Calu3 (cell line): ENCODE data around the gene OR8B3. TPM values are rescaled to one million over a fixed set of nuclear protein-coding genes. Genes with fewer than 3 reads are reported as not detected.

Experiments used
- BruUV-seq: library from RNA; stranded (reverse); fragments of 400-500 nt; replicated peaks from 2 replicates; lab custom pipeline; 2021; lab: Mats Ljungman, UMichigan
- CTCF ChIA-PET: fragments of 300-600 bp; sonication (Branson Sonifier 250); formaldehyde crosslinking; loops from one replicate; lab custom pipeline; 2022; ENCODE audit warnings: antibody characterized with exemption; lab: Charles Lee
- DNase-seq: peaks from one replicate; pipeline ENCODE4 v3.0.0; 2022
- H3K27ac Mint-ChIP-seq: one replicate; pipeline ENCODE4 v1.8.0; 2022; ENCODE audit warnings: mixed read lengths; ENCODE audit not compliant: unreplicated experiment
- H3K27me3 Mint-ChIP-seq: one replicate; pipeline ENCODE4 v1.8.0; 2022; ENCODE audit warnings: mixed read lengths; ENCODE audit not compliant: unreplicated experiment
- H3K36me3 Mint-ChIP-seq: one replicate; pipeline ENCODE4 v1.8.0; 2022; ENCODE audit warnings: mild to moderate bottlenecking, moderate library complexity, mixed read lengths; ENCODE audit not compliant: insufficient read depth, unreplicated experiment
- H3K4me1 Mint-ChIP-seq: one replicate; pipeline ENCODE4 v1.8.0; 2022; ENCODE audit warnings: mild to moderate bottlenecking, low read depth, mixed read lengths; ENCODE audit not compliant: unreplicated experiment
- H3K4me3 Mint-ChIP-seq: one replicate; pipeline ENCODE4 v1.8.0; 2022; ENCODE audit warnings: mild to moderate bottlenecking, low read depth, moderate library complexity, mixed read lengths; ENCODE audit not compliant: unreplicated experiment
- H3K9me3 Mint-ChIP-seq: one replicate; pipeline ENCODE4 v1.8.0; 2022; ENCODE audit warnings: low read depth, mixed read lengths; ENCODE audit not compliant: unreplicated experiment
- intact Hi-C: fragments of 100-400 bp; cut with micrococcal nuclease; formaldehyde crosslinking; loops from one replicate; pipeline ENCODE4 v1.10.0; 2022; ENCODE audit not compliant: unreplicated experiment
- total RNA-seq: library from RNA; stranded (reverse); gene quantifications from 2 replicates; pipeline ENCODE4 v1.2.3, GENCODE V29; 2022
- TF ChIP-seq, protein P1 (sequence below): fragments of 200-600 bp; IDR thresholded peaks from one replicate; pipeline ENCODE4 v1.8.0; 2022; ENCODE audit warnings: antibody characterized with exemption; ENCODE audit not compliant: unreplicated experiment

OR8B3 gene
- total RNA-seq, 1 experiment from 2014 or later: not detected

DNA sequence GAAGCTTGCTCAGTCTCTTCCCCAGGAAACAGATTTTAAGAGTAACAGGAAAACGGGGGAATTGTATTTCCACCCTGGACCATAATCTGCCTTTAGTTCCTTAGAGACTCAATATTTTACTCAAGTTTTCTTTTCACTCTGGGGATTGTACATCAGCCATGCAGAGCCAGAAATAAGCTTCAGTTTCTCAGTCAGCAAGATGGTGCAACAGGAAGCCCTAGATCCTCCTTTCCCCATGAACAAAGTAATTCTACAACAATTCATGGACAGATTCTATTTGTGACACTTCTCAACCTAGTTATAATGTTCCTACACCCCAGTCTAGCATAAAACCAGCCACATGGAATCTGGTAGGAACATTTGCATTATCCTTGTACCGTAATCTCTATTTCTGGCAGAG, 39.3 kb downstream of the OR8B3 start:
- Mint-ChIP-seq H3K36me3 (no peaks in the 10 kb centered on the region), H3K4me1 (no peaks in the 10 kb centered on the region), H3K9me3 (no peaks in the 10 kb centered on the region), H3K27me3 (no peaks in the 10 kb centered on the region), H3K4me3 (no peak overlapping the region), H3K27ac (no peak overlapping the region)
- intact Hi-C loops: no loop called here
- DNase-seq: no peak
- CTCF ChIA-PET: no interaction called here
- BruUV-seq: no TSS peak
- TF ChIP-seq, protein P1, sequence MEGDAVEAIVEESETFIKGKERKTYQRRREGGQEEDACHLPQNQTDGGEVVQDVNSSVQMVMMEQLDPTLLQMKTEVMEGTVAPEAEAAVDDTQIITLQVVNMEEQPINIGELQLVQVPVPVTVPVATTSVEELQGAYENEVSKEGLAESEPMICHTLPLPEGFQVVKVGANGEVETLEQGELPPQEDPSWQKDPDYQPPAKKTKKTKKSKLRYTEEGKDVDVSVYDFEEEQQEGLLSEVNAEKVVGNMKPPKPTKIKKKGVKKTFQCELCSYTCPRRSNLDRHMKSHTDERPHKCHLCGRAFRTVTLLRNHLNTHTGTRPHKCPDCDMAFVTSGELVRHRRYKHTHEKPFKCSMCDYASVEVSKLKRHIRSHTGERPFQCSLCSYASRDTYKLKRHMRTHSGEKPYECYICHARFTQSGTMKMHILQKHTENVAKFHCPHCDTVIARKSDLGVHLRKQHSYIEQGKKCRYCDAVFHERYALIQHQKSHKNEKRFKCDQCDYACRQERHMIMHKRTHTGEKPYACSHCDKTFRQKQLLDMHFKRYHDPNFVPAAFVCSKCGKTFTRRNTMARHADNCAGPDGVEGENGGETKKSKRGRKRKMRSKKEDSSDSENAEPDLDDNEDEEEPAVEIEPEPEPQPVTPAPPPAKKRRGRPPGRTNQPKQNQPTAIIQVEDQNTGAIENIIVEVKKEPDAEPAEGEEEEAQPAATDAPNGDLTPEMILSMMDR: no peak

DNA sequence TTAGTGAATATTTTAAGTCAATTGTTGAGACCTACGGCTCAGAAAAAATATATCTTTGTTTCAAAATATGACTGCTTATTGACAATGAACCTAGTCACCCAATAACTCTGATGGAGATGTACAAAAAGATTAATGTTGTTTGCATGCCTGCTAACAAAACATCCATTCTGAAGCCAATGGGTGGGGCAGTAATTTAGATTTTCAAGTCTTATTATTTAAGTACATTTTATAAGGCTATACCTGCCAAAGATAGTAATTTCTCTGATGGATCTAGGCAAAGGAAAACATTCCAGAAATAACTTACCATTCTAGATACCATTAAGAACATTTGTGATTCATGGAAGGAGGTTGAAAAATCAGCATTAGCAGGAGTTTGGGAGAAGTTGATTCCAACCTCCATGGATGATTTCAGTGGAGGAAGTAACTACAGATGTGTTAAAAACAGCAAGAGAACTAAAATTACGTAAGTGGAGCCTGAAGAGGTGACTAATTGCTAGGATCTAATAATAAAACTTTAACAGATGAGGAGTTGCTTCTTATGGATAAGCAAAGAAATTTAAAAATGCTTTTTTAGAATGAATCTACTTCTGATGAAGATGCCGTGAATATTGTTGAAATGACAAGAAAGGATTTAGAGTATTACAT, 52.4 kb downstream of the OR8B3 start:
- H3K4me3 Mint-ChIP-seq: no peak overlapping the region
- H3K4me1 Mint-ChIP-seq: no peaks in the 10 kb centered on the region
- intact Hi-C loops: no loop called here
- no peak overlapping the region for H3K27ac Mint-ChIP-seq
- no peaks in the 10 kb centered on the region for H3K27me3 Mint-ChIP-seq
- no peaks in the 10 kb centered on the region for H3K36me3 Mint-ChIP-seq
- BruUV-seq: no TSS peak
- CTCF ChIA-PET: no interaction called here
- no peak for DNase-seq
- H3K9me3 Mint-ChIP-seq: peaks cover 2% of the 10 kb centered on the region
- TF ChIP-seq, protein P1: no peak

Other genes with a start within 250 kb of the OR8B3 start
- not detected in 2 replicates for gene OR10D3, start 215.7 kb downstream of the OR8B3 start, total RNA-seq
- gene OR8G1, start 157.9 kb downstream of the OR8B3 start, total RNA-seq: not detected in 2 replicates
- not detected in 2 replicates for gene OR8G5, start 142.6 kb downstream of the OR8B3 start, total RNA-seq
- not detected in 2 replicates for gene OR8D1, start 85.1 kb downstream of the OR8B3 start, total RNA-seq
- gene OR8D2, start 78.8 kb downstream of the OR8B3 start, total RNA-seq: not detected in 2 replicates
- gene OR8B2, start 14.5 kb downstream of the OR8B3 start, total RNA-seq: not detected in 2 replicates
- not detected in 2 replicates for gene OR8B4, start 25.8 kb upstream of the OR8B3 start, total RNA-seq
- gene OR8B8, start 46.7 kb upstream of the OR8B3 start, total RNA-seq: not detected in 2 replicates
- gene OR8B12, start 144.6 kb upstream of the OR8B3 start, total RNA-seq: not detected in 2 replicates
- not detected in 2 replicates for gene OR8A1, start 171.0 kb upstream of the OR8B3 start, total RNA-seq
- not detected in 2 replicates for gene PANX3, start 212.4 kb upstream of the OR8B3 start, total RNA-seq
- 18.8 and 19.1 TPM in 2 replicates for gene TBRG1, start 223.8 kb upstream of the OR8B3 start, total RNA-seq